Activated T-helper 2 cell treated with anti-CD3 and anti-CD28 coated beads, Interferon-gamma antibody, Interleukin-2, Interleukin-4, amounts not matched to agents 10 μg/mL and 5 μg/mL and 100 μg/mL, durations not matched to agents 14 hours and 24 hours and 36 hours (primary cell): ENCODE measurements around the gene UGT2B11. TPM values are rescaled to one million over a fixed set of nuclear protein-coding genes. Genes with fewer than 3 reads are reported as not detected.

Experiments
- DNase-seq: peaks from one replicate; pipeline ENCODE4 v3.0.0; 2021; ENCODE audit warnings: low spot score
- H3K27ac Mint-ChIP-seq: one replicate; pipeline ENCODE4 v1.8.0; 2021; ENCODE audit warnings: mixed read lengths
- H3K27me3 Mint-ChIP-seq: one replicate; pipeline ENCODE4 v1.8.0; 2021; ENCODE audit warnings: low read depth, mixed read lengths
- H3K36me3 Mint-ChIP-seq: one replicate; pipeline ENCODE4 v1.8.0; 2021; ENCODE audit warnings: low read depth, mixed read lengths
- H3K4me1 Mint-ChIP-seq: one replicate; pipeline ENCODE4 v1.8.0; 2021; ENCODE audit warnings: low read depth, mixed read lengths
- H3K4me3 Mint-ChIP-seq: one replicate; pipeline ENCODE4 v1.8.0; 2021; ENCODE audit warnings: low read depth, mild to moderate bottlenecking, moderate library complexity, mixed read lengths
- H3K9me3 Mint-ChIP-seq: one replicate; pipeline ENCODE4 v1.8.0; 2021; ENCODE audit warnings: mixed read lengths
- intact Hi-C: fragments of 100-400 bp; cut with micrococcal nuclease; formaldehyde crosslinking; loops from one replicate; pipeline ENCODE4 v1.15.1; 2023
- total RNA-seq: library from RNA; stranded (reverse); gene quantifications from 2 replicates; pipeline ENCODE4 v1.2.3, GENCODE V29; 2022

Gene UGT2B11
- total RNA-seq, 1 donor from 2014 or later: not detected

- no peaks in the 10 kb centered on the region for H3K9me3 Mint-ChIP-seq
- no peaks in the 10 kb centered on the region for H3K36me3 Mint-ChIP-seq
- H3K4me1 Mint-ChIP-seq: no peaks in the 10 kb centered on the region
- intact Hi-C loops: no loop called here
- H3K27me3 Mint-ChIP-seq: no peaks in the 10 kb centered on the region
- H3K27ac Mint-ChIP-seq: no peak overlapping the region
- no peak overlapping the region for H3K4me3 Mint-ChIP-seq
- no peak for DNase-seq
Measured at GRCh38 chr4:69154021-69154420, 60.5 kb downstream of the UGT2B11 start.

Other genes with a start within 250 kb of the UGT2B11 start
- gene UGT2B7, start 118.3 kb downstream of the UGT2B11 start, total RNA-seq: not detected in 2 replicates
- gene UGT2B28, start 65.7 kb upstream of the UGT2B11 start, total RNA-seq: not detected in 2 replicates